Measurements from ENCODE around the gene EMID1.

DNA sequence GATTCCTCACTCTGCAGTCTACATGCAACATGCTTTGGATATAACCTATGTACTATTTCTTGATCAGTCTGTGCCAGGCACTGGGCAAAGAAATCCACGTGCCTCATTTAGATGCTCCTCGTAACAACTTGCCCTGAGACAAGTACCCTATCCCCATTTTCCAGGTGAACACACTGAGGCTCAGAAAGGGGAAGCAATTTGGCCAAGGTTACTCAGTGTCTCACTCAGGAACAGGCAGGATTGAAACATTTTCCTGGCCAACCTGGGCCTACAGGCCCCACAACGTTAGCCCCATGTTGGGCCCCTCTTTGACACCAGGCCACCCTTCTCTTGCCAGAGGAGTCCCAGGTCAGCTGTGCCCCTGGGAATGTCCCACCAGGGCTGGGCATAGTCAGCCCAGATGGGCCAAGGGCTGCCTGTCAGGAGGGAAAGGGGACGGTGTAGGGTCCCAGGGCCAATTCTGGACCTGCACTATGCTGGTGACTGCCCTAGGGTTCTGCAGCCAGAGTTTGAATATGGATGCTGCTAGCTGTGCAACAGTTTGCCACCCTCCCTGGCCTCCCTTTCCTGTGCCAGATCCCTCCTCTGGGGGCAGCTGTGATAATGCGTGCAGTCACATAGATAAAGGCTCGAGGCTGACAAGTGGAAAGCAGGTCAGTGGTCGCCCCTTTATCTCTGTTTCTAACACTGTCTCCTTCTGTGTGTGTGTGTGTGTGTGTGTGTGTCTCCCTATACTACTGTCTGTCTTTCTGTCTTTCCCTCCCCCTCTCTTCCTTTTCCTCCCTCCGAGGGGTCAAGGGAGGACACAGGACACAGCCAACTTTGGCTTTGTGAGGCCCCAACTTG lies 10.4 kb upstream of the EMID1 start:
- TF ChIP-seq, protein P1, sequence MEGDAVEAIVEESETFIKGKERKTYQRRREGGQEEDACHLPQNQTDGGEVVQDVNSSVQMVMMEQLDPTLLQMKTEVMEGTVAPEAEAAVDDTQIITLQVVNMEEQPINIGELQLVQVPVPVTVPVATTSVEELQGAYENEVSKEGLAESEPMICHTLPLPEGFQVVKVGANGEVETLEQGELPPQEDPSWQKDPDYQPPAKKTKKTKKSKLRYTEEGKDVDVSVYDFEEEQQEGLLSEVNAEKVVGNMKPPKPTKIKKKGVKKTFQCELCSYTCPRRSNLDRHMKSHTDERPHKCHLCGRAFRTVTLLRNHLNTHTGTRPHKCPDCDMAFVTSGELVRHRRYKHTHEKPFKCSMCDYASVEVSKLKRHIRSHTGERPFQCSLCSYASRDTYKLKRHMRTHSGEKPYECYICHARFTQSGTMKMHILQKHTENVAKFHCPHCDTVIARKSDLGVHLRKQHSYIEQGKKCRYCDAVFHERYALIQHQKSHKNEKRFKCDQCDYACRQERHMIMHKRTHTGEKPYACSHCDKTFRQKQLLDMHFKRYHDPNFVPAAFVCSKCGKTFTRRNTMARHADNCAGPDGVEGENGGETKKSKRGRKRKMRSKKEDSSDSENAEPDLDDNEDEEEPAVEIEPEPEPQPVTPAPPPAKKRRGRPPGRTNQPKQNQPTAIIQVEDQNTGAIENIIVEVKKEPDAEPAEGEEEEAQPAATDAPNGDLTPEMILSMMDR (IDR thresholded peaks at IDR 0.05 in 8 of 11, conservative IDR thresholded peaks at IDR 0.05 in 3 of 11): no peak
- TF ChIP-seq POLR2A (IDR thresholded peaks at IDR 0.05): no peak

Measured in spleen (tissue), 7 donors.